A549 (cell line): Measurements from ENCODE around the gene RYR1. TPM values are rescaled to one million over a fixed set of nuclear protein-coding genes. Genes with fewer than 3 reads are reported as not detected.

Experiments
- ATAC-seq, 2 experiments: fragments of 200-7000 bp in 1 of 2; fragments of >200 bp in 1 of 2; cut with Nextera tagmentation in 1 of 2; cut with Tn5 transposase in 1 of 2; 3 replicates each; pipeline versions ENCODE4 v1.8.0 to v1.9.1; 2018 to 2020; ENCODE audit warnings: mild to moderate bottlenecking in 1 of 2, moderate library complexity in 1 of 2
- CTCF ChIA-PET: fragments of 300-600 bp; sonication (Branson Sonifier 250); formaldehyde crosslinking; extraction: SDS; loops from one replicate; lab custom pipeline; 2021; ENCODE audit warnings: antibody characterized with exemption, inconsistent platforms; lab: Yijun Ruan, JAX
- POLR2A ChIA-PET: fragments of 350-600 bp; formaldehyde crosslinking; extraction: SDS; loops from one replicate; lab custom pipeline; 2021; ENCODE audit warnings: antibody characterized with exemption, inconsistent platforms; lab: Yijun Ruan, JAX
- DNase-seq, 2 experiments: peaks; one replicate each; pipeline versions ENCODE4 v3.0.0 to v3.0.0-alpha.2; 2011 to 2016; ENCODE audit warnings: low read depth in 1 of 2, low spot score in 1 of 2
- FAIRE-seq: peaks from 2 replicates; lab custom pipeline; 2011; peaks lifted over from hg19 to GRCh38; lab: Jason Lieb, UNC
- H3K27ac ChIP-seq, 2 experiments: fragments of >200 bp; sonication (Bioruptor Twin); formaldehyde crosslinking; 3 replicates each; pipeline ENCODE4 v1.5.1; 2016 to 2017
- H3K4me1 ChIP-seq: fragments of >200 bp; sonication (Bioruptor Twin); formaldehyde crosslinking; 3 replicates; pipeline ENCODE4 v1.6.1; 2016
- H3K4me2 ChIP-seq: fragments of >200 bp; sonication (Bioruptor Twin); formaldehyde crosslinking; 3 replicates; pipeline ENCODE4 v1.6.1; 2016
- H3K4me3 ChIP-seq: fragments of >200 bp; sonication (Bioruptor Twin); formaldehyde crosslinking; 3 replicates; pipeline ENCODE4 v1.5.1; 2016
- H3K9me3 ChIP-seq: fragments of >200 bp; sonication (Bioruptor Twin); formaldehyde crosslinking; 3 replicates; pipeline ENCODE4 v1.6.1; 2016
- CBX8 ChIP-seq: fragments of 200-600 bp; sonication (generic); IDR thresholded peaks from 2 replicates; pipeline ENCODE4 v1.6.1; 2016
- CEBPB ChIP-seq, 2 experiments: fragments of >200 bp in 1 of 2; sonication (Bioruptor Twin) in 1 of 2; formaldehyde crosslinking in 1 of 2; IDR thresholded peaks; 2 replicates each; pipeline ENCODE4 v1.6.1; 2012 to 2016
- CHD2 ChIP-seq: fragments of 150-350 bp; IDR thresholded peaks from 2 replicates; pipeline ENCODE4 v1.6.1; 2014; ENCODE audit warnings: low read length; ENCODE audit not compliant: partially characterized antibody
- CHD4 ChIP-seq: fragments of 200-600 bp; sonication (generic); IDR thresholded peaks from 2 replicates; pipeline ENCODE4 v1.6.1; 2016; ENCODE audit warnings: antibody characterized with exemption, mild to moderate bottlenecking, borderline replicate concordance
- CTCF ChIP-seq: fragments of >200 bp; sonication (Bioruptor Twin); formaldehyde crosslinking; IDR thresholded peaks from 3 replicates; pipeline ENCODE4 v1.5.1; 2016
- EHMT2 ChIP-seq: fragments of 200-600 bp; sonication (generic); IDR thresholded peaks from 2 replicates; pipeline ENCODE4 v1.6.1; 2016; ENCODE audit warnings: antibody characterized with exemption, low read depth, mild to moderate bottlenecking, moderate library complexity
- ELK1 ChIP-seq: fragments of 150-350 bp; IDR thresholded peaks from 2 replicates; pipeline ENCODE4 v1.6.1; 2014; ENCODE audit warnings: low read depth, mild to moderate bottlenecking, low read length
- ESRRA ChIP-seq: fragments of 150-350 bp; IDR thresholded peaks from 2 replicates; pipeline ENCODE4 v1.6.1; 2014; ENCODE audit warnings: mild to moderate bottlenecking, low read length, borderline replicate concordance
- FOXS1 ChIP-seq: fragments of 250-450 bp; sonication (Bioruptor Pico); IDR thresholded peaks from 2 replicates; pipeline ENCODE4 v1.5.0; 2020; ENCODE audit warnings: mild to moderate bottlenecking, moderate library complexity
- GATA3 ChIP-seq: IDR thresholded peaks from 2 replicates; pipeline ENCODE4 v1.6.1; 2012; ENCODE audit warnings: borderline replicate concordance
- HES2 ChIP-seq: fragments of >200 bp; sonication (Bioruptor Twin); formaldehyde crosslinking; IDR thresholded peaks from 2 replicates; pipeline ENCODE4 v1.6.1; 2016
- HOXA7 ChIP-seq: fragments of 250-450 bp; sonication (Bioruptor Pico); IDR thresholded peaks from 2 replicates; pipeline ENCODE4 v1.5.0; 2020; ENCODE audit warnings: mild to moderate bottlenecking, moderate library complexity
- MYC ChIP-seq: IDR thresholded peaks from 2 replicates; pipeline ENCODE4 v1.6.1; 2012; ENCODE audit warnings: mild to moderate bottlenecking, inconsistent platforms, low read length, improper control_type of control experiment, borderline replicate concordance
- NFE2L2 ChIP-seq: fragments of 150-350 bp; conservative IDR thresholded peaks from 2 replicates; pipeline ENCODE4 v1.6.1; 2014; ENCODE audit warnings: low read length
- NPAS2 ChIP-seq: fragments of 250-450 bp; sonication (Bioruptor Pico); IDR thresholded peaks from 2 replicates; pipeline ENCODE4 v1.8.0; 2022; ENCODE audit warnings: mild to moderate bottlenecking, moderate library complexity, borderline replicate concordance
- POLR2A ChIP-seq: IDR thresholded peaks from 2 replicates; pipeline ENCODE4 v1.6.1; 2012; ENCODE audit warnings: mild to moderate bottlenecking, low read length
- POLR2AphosphoS2 ChIP-seq: conservative IDR thresholded peaks from 2 replicates; pipeline ENCODE4 v1.6.1; 2012; ENCODE audit warnings: low read length, improper control_type of control experiment, inconsistent platforms
- RAD21 ChIP-seq, 2 experiments: fragments of >200 bp in 1 of 2; sonication (Bioruptor Twin) in 1 of 2; formaldehyde crosslinking in 1 of 2; IDR thresholded peaks in 1 of 2; conservative IDR thresholded peaks in 1 of 2; 2 replicates in 1 of 2; 3 replicates in 1 of 2; pipeline ENCODE4 v1.6.1; 2012 to 2018; ENCODE audit warnings: inconsistent platforms in 1 of 2
- RARB ChIP-seq: fragments of 250-450 bp; sonication (Bioruptor Pico); IDR thresholded peaks from 2 replicates; pipeline ENCODE4 v1.8.0; 2021; ENCODE audit warnings: mild to moderate bottlenecking, moderate library complexity
- RCOR1 ChIP-seq: fragments of 150-350 bp; IDR thresholded peaks from 2 replicates; pipeline ENCODE4 v1.6.1; 2014; ENCODE audit warnings: antibody characterized with exemption, low read length, low read depth
- RNF2 ChIP-seq: fragments of 200-600 bp; sonication (generic); IDR thresholded peaks from 2 replicates; pipeline ENCODE4 v1.6.1; 2016; ENCODE audit warnings: low read depth, mild to moderate bottlenecking, antibody characterized with exemption, moderate library complexity, borderline replicate concordance
- SMC3 ChIP-seq: fragments of >200 bp; sonication (Bioruptor Twin); formaldehyde crosslinking; IDR thresholded peaks from 3 replicates; pipeline ENCODE4 v1.6.1; 2018; ENCODE audit warnings: inconsistent platforms
- TP53 ChIP-seq: fragments of 250-450 bp; sonication (Bioruptor Pico); IDR thresholded peaks from 2 replicates; pipeline ENCODE4 v1.5.0; 2021; ENCODE audit warnings: mild to moderate bottlenecking, moderate library complexity
- ZFP36 ChIP-seq: fragments of 450-650 bp; IDR thresholded peaks from 2 replicates; pipeline ENCODE4 v1.6.1; 2014; ENCODE audit warnings: borderline replicate concordance; ENCODE audit not compliant: partially characterized antibody
- ZSCAN20 ChIP-seq: fragments of 250-450 bp; sonication (Bioruptor Pico); IDR thresholded peaks from 2 replicates; pipeline ENCODE4 v1.8.0; 2022; ENCODE audit warnings: mild to moderate bottlenecking, moderate library complexity
- WGBS: methylation state at CpG from one replicate; pipeline ENCODE4 v1.1.6; 2017; ENCODE audit errors: missing lambda C conversion rate; 5-methylcytosine and 5-hydroxymethylcytosine counted together
- polyA plus RNA-seq, 4 experiments: library from polyadenylated mRNA; depleted of rRNA in 3 of 4; stranded (reverse); fragments of >200 nt; fragmentation: RNase III in 1 of 4; extraction: RNeasy Plus Mini Kit Qiagen cat#74134 plus additional on column Dnase treatment in 1 of 4; gene quantifications; 2 replicates in 3 of 4; 3 replicates in 1 of 4; pipeline ENCODE4 v1.2.3, GENCODE V29; 2011 to 2017

RYR1 gene
- polyA plus RNA-seq, 2 of the 4 experiments (the other 2 are of a cell fraction) = 1.4 to 3.1 TPM

- ChIA-PET POLR2A (no interaction called here), CTCF (interaction anchor here (0.6 to 6.6 kb wide), 4 partner anchors 21 to 1564 kb away, joined by 3 to 57 read pairs (median 4); partner anchors contain the start of gene FAM98C)
These were observed 66.0 kb downstream of the RYR1 start for GRCh38 chr19:38499532-38499931.

GRCh38 chr19:38500450-38500849 lies 67.0 kb downstream of the RYR1 start:
- ATAC-seq (peak; percentile 20 to 22; a peak in 4 of 6 replicates), FAIRE-seq (no peak), DNase-seq (no peak)
- Histone ChIP-seq H3K9me3 (no peaks in the 10 kb centered on the region), H3K4me2 (no peak overlapping the region), H3K4me3 (no peak overlapping the region), H3K4me1 (no peaks in the 10 kb centered on the region), H3K27ac (no peak overlapping the region)
- POLR2A ChIA-PET = no interaction called here
- TF ChIP-seq POLR2A (no peak), ZFP36 (no peak), CHD4 (no peak), RNF2 (no peak), RCOR1 (no peak), CEBPB (IDR thresholded peaks at IDR 0.05) (no peak), CBX8 (no peak)
- CTCF ChIA-PET = interaction anchor here (1.8 to 6.6 kb wide), 2 partner anchors 22 to 98 kb away, joined by 6 to 57 read pairs; partner anchors contain the start of gene FAM98C
- 59% methylated on average over 11 of the region's 11 CpGs for WGBS

More at GRCh38 chr19:38499532-38499931, 66.0 kb downstream of the RYR1 start:
- H3K4me3 ChIP-seq = no peak overlapping the region
- H3K4me2 ChIP-seq = no peak overlapping the region
- DNase-seq (no peak), ATAC-seq (no peak), FAIRE-seq (no peak)
- H3K27ac ChIP-seq = no peak overlapping the region
- H3K4me1 ChIP-seq = no peaks in the 10 kb centered on the region
- 84% methylated on average over 20 of the region's 21 CpGs for WGBS
- H3K9me3 ChIP-seq = no peaks in the 10 kb centered on the region
- TF ChIP-seq RCOR1 (no peak), ESRRA (no peak), MYC (no peak), ZSCAN20 (CRISPR knock-in tag) (no peak), TP53 (CRISPR knock-in tag) (no peak), RARB (CRISPR knock-in tag) (no peak), POLR2AphosphoS2 (no peak), NPAS2 (CRISPR knock-in tag) (no peak), CHD4 (no peak), FOXS1 (CRISPR knock-in tag) (no peak)

GRCh38 chr19:38502410-38503076 lies 69.1 kb downstream of the RYR1 start:
- Histone ChIP-seq H3K4me3 (no peak overlapping the region), H3K27ac (no peak overlapping the region), H3K4me2 (no peak overlapping the region), H3K4me1 (peaks cover 6% of the 10 kb centered on the region; the same call in 2 of the 3 replicates), H3K9me3 (no peaks in the 10 kb centered on the region)
- no peak for TF ChIP-seq HES2
- peak; percentile 80 for TF ChIP-seq SMC3
- TF ChIP-seq CTCF = peak; percentile 45
- no peak for TF ChIP-seq EHMT2
- peak; percentile 55 to 57 for TF ChIP-seq RAD21 (conservative IDR thresholded peaks at IDR 0.05 in 1 of 2, IDR thresholded peaks at IDR 0.05 in 1 of 2)
- no peak for TF ChIP-seq NFE2L2
- no peak for TF ChIP-seq HOXA7 (CRISPR knock-in tag)
- TF ChIP-seq ELK1 = no peak
- no peak for TF ChIP-seq CHD2
- no peak for TF ChIP-seq GATA3
- ATAC-seq = peak; percentile 3 to 5; a peak in 2 of 6 replicates
- FAIRE-seq = peak; percentile 23
- ChIA-PET POLR2A (no interaction called here), CTCF (interaction anchor here (0.6 to 6.6 kb wide), 13 partner anchors 9 to 538 kb away, joined by 3 to 57 read pairs (median 5); partner anchors contain the start of gene FAM98C)
- WGBS = 68% methylated on average over 40 of the region's 41 CpGs
- DNase-seq = peak; percentile 66 to 85
